PFSK-1 (cell line): ENCODE measurements around the gene C17orf100.

ENCODE experiments used
- FOXP2 ChIP-seq: optimal IDR thresholded peaks from 2 replicates; pipeline ENCODE3; 2011; ENCODE audit warnings: borderline replicate concordance, control low read depth, inconsistent platforms; ENCODE audit not compliant: insufficient read depth; ENCODE audit errors: extremely low read length, extremely low read depth
- POLR2AphosphoS5 ChIP-seq: IDR thresholded peaks from 2 replicates; pipeline ENCODE4 v1.6.1; 2012; ENCODE audit warnings: low read depth, mild to moderate bottlenecking, control low read depth, low read length, moderate library complexity
- SIN3A ChIP-seq: IDR thresholded peaks from 2 replicates; pipeline ENCODE4 v1.6.1; 2012; ENCODE audit warnings: mild to moderate bottlenecking, low read length, moderate library complexity, borderline replicate concordance; ENCODE audit not compliant: insufficient read depth
- TAF1 ChIP-seq: IDR thresholded peaks from 2 replicates; pipeline ENCODE4 v1.6.1; 2012; ENCODE audit warnings: low read length, control low read depth, borderline replicate concordance; ENCODE audit not compliant: insufficient read depth
- TF ChIP-seq, protein P1 (sequence below), 2 experiments: IDR thresholded peaks; 2 replicates each; pipeline versions ENCODE4 v1.6.1 to v1.8.0; 2011 to 2012; ENCODE audit warnings: low read depth in 2 of 2, low read length in 2 of 2, control low read depth in 1 of 2, inconsistent platforms in 1 of 2, mild to moderate bottlenecking in 1 of 2, moderate library complexity in 1 of 2; ENCODE audit not compliant: insufficient read depth in 1 of 2

DNA sequence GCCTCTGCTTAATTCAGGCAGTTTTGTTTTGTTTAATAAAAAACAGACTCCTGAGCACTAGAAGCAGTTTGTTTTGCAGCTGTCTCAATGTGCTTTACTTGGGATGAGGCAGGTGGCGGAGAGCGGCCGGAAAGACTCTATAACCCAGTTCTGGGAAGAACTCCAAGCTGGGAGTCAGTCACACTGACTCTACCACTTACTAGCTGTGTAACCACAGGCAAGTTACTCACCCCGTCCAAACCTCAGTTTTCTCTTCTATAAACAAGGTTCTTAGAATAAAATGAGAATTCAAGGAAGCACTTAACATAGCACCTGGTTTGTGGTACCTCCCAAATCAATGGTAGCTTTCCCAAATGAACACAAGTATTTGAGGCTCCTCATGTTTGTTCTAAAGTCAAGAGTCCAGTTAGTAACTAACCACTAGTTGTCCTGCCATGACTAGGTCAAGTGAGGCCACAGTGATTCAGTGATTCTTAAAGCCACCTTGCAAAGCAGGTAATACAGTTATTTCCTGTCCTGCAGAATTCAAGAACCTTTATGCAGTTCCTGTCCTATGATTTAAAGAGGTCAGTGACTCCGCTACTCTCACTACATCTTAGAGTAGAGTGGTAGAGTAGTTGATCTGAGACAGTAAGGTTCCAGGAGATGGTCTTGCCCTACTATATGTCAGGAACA, 8.0 kb upstream of the C17orf100 start:
- TF ChIP-seq TAF1 (no peak), POLR2AphosphoS5 (no peak), SIN3A (no peak), FOXP2 (no peak)
- TF ChIP-seq, protein P1, sequence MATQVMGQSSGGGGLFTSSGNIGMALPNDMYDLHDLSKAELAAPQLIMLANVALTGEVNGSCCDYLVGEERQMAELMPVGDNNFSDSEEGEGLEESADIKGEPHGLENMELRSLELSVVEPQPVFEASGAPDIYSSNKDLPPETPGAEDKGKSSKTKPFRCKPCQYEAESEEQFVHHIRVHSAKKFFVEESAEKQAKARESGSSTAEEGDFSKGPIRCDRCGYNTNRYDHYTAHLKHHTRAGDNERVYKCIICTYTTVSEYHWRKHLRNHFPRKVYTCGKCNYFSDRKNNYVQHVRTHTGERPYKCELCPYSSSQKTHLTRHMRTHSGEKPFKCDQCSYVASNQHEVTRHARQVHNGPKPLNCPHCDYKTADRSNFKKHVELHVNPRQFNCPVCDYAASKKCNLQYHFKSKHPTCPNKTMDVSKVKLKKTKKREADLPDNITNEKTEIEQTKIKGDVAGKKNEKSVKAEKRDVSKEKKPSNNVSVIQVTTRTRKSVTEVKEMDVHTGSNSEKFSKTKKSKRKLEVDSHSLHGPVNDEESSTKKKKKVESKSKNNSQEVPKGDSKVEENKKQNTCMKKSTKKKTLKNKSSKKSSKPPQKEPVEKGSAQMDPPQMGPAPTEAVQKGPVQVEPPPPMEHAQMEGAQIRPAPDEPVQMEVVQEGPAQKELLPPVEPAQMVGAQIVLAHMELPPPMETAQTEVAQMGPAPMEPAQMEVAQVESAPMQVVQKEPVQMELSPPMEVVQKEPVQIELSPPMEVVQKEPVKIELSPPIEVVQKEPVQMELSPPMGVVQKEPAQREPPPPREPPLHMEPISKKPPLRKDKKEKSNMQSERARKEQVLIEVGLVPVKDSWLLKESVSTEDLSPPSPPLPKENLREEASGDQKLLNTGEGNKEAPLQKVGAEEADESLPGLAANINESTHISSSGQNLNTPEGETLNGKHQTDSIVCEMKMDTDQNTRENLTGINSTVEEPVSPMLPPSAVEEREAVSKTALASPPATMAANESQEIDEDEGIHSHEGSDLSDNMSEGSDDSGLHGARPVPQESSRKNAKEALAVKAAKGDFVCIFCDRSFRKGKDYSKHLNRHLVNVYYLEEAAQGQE (IDR thresholded peaks at IDR 0.05; ENCODE audit: insufficient read depth in 1 of 2, low read depth in 2 of 2, low read length in 2 of 2) = no peak
